Activated T-cell treated with anti-CD3 and anti-CD28 coated beads, Interleukin-2, amount 50 U/mL, for 4 hours (primary cell): ENCODE measurements around the gene NUP210. TPM values are rescaled to one million over a fixed set of nuclear protein-coding genes. Genes with fewer than 3 reads are reported as not detected.

Source experiments
- ATAC-seq, 2 donors: fragments of 200-7000 bp; cut with Tn5 transposase; one replicate each; pipeline ENCODE4 v1.10.0; 2021
- DNase-seq: peaks from one replicate; pipeline ENCODE4 v3.0.0-alpha.2; 2020
- H3K27me3 Mint-ChIP-seq: one replicate; pipeline ENCODE4 v1.8.0; 2021; ENCODE audit warnings: low read depth, mixed read lengths
- H3K36me3 Mint-ChIP-seq: one replicate; pipeline ENCODE4 v1.8.0; 2022; ENCODE audit warnings: mixed read lengths; ENCODE audit not compliant: insufficient read depth
- H3K4me1 Mint-ChIP-seq: one replicate; pipeline ENCODE4 v1.8.0; 2021; ENCODE audit warnings: low read depth, mixed read lengths
- H3K4me3 Mint-ChIP-seq: one replicate; pipeline ENCODE4 v1.8.0; 2021; ENCODE audit warnings: mild to moderate bottlenecking, moderate library complexity, mixed read lengths
- H3K9me3 Mint-ChIP-seq: one replicate; pipeline ENCODE4 v1.8.0; 2021; ENCODE audit warnings: mixed read lengths
- total RNA-seq, 3 donors: library from RNA; stranded (reverse); gene quantifications; one replicate each; pipeline ENCODE4 v1.2.1, GENCODE V29; 2021

Gene NUP210
- total RNA-seq, 3 donors from 2014 or later = 80.3 to 83.4 (median 82.0) TPM

GRCh38 chr3:13424141-13424844, 4.2 kb upstream of the NUP210 start:
- Mint-ChIP-seq H3K27me3 (no peaks in the 10 kb centered on the region), H3K4me1 (peaks cover 51% of the 10 kb centered on the region), H3K36me3 (no peaks in the 10 kb centered on the region), H3K4me3 (no peak overlapping the region), H3K9me3 (no peaks in the 10 kb centered on the region)
- DNase-seq = no peak
- ATAC-seq = no peak

- H3K27me3 Mint-ChIP-seq = no peaks in the 10 kb centered on the region
- peaks cover 5% of the 10 kb centered on the region for H3K36me3 Mint-ChIP-seq
- H3K9me3 Mint-ChIP-seq = no peaks in the 10 kb centered on the region
- ATAC-seq = peak; percentile 67 to 74
- peak; percentile 66 for DNase-seq
- peaks cover 64% of the 10 kb centered on the region for H3K4me1 Mint-ChIP-seq
- H3K4me3 Mint-ChIP-seq = peak overlapping the region; percentile 99
These were observed 976 bp upstream of the NUP210 start for GRCh38 chr3:13420831-13421765.

DNA sequence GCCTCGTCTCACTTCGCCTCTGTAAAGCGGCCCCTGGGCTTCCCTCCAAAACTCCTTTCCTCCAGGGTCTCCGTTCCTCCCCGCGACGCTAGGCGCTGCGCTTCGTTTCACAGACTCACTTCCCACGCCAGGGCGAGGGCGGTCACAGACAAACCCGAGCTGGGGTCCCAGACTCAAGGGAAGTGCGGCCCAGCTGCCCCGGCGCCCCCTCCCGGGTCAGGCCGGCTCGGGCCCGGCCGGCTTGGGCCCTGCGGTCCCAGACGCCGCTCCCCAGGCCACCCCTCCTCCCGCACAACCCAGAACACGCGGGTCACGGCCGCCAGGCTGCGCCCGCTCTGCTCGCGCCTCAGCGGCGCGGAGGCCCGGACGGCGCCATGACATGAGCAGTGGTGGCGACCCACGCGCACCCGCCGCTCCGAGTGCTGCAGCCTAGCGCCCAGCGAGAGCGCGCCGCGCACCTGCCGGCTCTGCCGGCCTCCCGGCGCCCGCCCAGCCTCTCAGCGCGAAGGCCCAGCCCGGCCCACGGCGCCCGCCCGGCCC, 547 bp downstream of the NUP210 start:
- ATAC-seq = peak; percentile 63 to 67
- peak; percentile 60 for DNase-seq
- H3K36me3 Mint-ChIP-seq = peaks cover 7% of the 10 kb centered on the region
- no peaks in the 10 kb centered on the region for H3K27me3 Mint-ChIP-seq
- peak overlapping the region; percentile 89 for H3K4me3 Mint-ChIP-seq
- H3K4me1 Mint-ChIP-seq = peaks cover 66% of the 10 kb centered on the region
- H3K9me3 Mint-ChIP-seq = no peaks in the 10 kb centered on the region

DNA sequence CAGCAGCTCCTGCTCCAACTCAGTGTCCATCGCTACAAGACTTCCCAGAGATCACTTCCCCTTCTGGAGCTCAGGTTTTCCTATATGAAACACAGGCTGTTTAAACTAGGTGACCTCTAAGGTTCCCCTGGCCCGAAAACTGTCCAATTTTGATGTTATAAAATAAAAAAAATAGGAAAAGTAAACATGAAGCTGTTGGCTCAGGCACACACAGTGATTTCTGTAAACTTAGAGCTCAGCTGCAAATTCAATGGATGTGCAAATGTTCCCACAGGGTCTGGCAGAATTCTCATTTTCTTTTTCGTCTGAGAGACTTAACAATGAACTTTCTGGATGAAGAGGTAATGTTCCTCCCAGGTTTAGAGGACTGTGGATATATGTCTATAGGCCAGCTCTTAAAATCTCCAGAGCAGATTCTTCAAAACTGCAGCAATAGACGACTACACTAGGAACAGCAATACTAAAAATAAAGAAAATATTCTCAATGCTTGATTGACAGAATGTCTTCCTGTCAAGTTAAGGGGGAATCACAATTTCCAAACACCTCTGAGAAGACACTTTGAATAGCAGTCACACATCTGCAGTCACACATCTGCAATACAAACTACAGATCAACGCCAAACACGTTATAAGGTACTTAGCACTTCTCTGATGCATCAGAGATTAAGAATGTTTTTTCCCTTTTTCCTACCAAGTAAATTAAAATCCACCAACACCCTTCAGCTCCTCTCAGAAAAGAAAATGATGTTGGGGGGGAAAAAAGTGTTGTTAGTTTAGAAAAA, 2.8 kb downstream of the NUP210 start:
- DNase-seq (no peak), ATAC-seq (no peak)
- H3K27me3 Mint-ChIP-seq = no peaks in the 10 kb centered on the region
- no peaks in the 10 kb centered on the region for H3K9me3 Mint-ChIP-seq
- peak overlapping the region; percentile 89 for H3K4me3 Mint-ChIP-seq
- H3K4me1 Mint-ChIP-seq = peaks cover 82% of the 10 kb centered on the region
- H3K36me3 Mint-ChIP-seq = peaks cover 10% of the 10 kb centered on the region

GRCh38 chr3:13415997-13416793, 3.9 kb downstream of the NUP210 start:
- DNase-seq (no peak), ATAC-seq (no peak)
- Mint-ChIP-seq H3K4me1 (peaks cover 73% of the 10 kb centered on the region), H3K36me3 (peaks cover 10% of the 10 kb centered on the region), H3K27me3 (no peaks in the 10 kb centered on the region), H3K4me3 (peak overlapping the region; percentile 66), H3K9me3 (no peaks in the 10 kb centered on the region)

- Mint-ChIP-seq H3K36me3 (peaks cover 10% of the 10 kb centered on the region), H3K27me3 (no peaks in the 10 kb centered on the region), H3K4me3 (peak overlapping the region; percentile 73), H3K4me1 (peaks cover 67% of the 10 kb centered on the region), H3K9me3 (no peaks in the 10 kb centered on the region)
- DNase-seq = no peak
- no peak for ATAC-seq
These were observed 4.7 kb downstream of the NUP210 start for GRCh38 chr3:13415236-13415986.

- Mint-ChIP-seq H3K4me1 (peaks cover 67% of the 10 kb centered on the region), H3K9me3 (no peaks in the 10 kb centered on the region), H3K27me3 (no peaks in the 10 kb centered on the region), H3K36me3 (peaks cover 10% of the 10 kb centered on the region), H3K4me3 (peak overlapping the region; percentile 73)
- peak; percentile 48 for DNase-seq
- ATAC-seq = peak; percentile 82 to 85
These were observed 5.9 kb downstream of the NUP210 start for GRCh38 chr3:13414040-13414729.

DNA sequence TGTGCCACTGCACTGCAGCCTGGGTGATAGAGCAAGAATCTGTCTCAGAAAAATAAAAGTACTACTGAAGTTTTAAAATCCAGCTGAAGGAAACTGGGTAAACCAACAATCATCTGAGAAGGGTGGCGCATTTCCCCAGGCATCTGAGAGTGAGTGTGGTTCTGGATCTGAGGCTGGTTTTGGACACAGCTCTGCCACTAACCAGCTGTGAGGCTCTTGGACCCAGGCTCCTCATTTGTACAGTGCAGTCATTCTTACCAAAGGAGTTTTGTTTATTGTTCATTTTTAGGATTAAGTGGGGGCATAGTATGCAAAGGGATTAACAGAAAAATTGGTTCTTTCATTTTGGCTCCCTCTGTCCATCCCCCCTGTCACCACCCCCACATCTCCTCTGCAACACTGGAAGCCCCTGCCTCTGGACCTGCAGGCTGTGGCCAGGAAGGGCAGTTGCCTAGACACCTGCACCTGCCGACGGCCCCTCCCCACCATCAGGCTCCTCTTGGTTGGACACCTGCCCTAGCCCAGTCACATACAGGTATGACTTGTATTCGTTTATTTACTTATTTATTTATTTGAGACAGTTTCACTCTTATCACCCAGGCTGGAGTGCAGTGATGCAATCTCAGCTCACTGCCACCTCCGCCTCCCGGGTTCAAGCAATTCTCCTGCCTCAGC, 8.8 kb downstream of the NUP210 start:
- ATAC-seq (no peak), DNase-seq (no peak)
- peaks cover 7% of the 10 kb centered on the region for H3K9me3 Mint-ChIP-seq
- H3K36me3 Mint-ChIP-seq = peaks cover 15% of the 10 kb centered on the region
- H3K4me1 Mint-ChIP-seq = peaks cover 52% of the 10 kb centered on the region
- H3K4me3 Mint-ChIP-seq = no peak overlapping the region
- no peaks in the 10 kb centered on the region for H3K27me3 Mint-ChIP-seq

- H3K9me3 Mint-ChIP-seq = peaks cover 7% of the 10 kb centered on the region
- ATAC-seq = no peak
- no peak overlapping the region for H3K4me3 Mint-ChIP-seq
- peaks cover 47% of the 10 kb centered on the region for H3K4me1 Mint-ChIP-seq
- no peak for DNase-seq
- H3K27me3 Mint-ChIP-seq = no peaks in the 10 kb centered on the region
- peaks cover 15% of the 10 kb centered on the region for H3K36me3 Mint-ChIP-seq
These were observed 11.2 kb downstream of the NUP210 start for GRCh38 chr3:13408890-13409289.

- Mint-ChIP-seq H3K4me3 (no peak overlapping the region), H3K4me1 (peaks cover 38% of the 10 kb centered on the region), H3K36me3 (peaks cover 15% of the 10 kb centered on the region), H3K9me3 (peaks cover 7% of the 10 kb centered on the region), H3K27me3 (no peaks in the 10 kb centered on the region)
- ATAC-seq (no peak), DNase-seq (no peak)
These were observed 12.2 kb downstream of the NUP210 start for GRCh38 chr3:13407926-13408325.

- peaks cover 15% of the 10 kb centered on the region for H3K36me3 Mint-ChIP-seq
- peaks cover 38% of the 10 kb centered on the region for H3K4me1 Mint-ChIP-seq
- no peak overlapping the region for H3K4me3 Mint-ChIP-seq
- ATAC-seq (no peak), DNase-seq (no peak)
- H3K9me3 Mint-ChIP-seq = peaks cover 7% of the 10 kb centered on the region
- no peaks in the 10 kb centered on the region for H3K27me3 Mint-ChIP-seq
These were observed 12.6 kb downstream of the NUP210 start for GRCh38 chr3:13407475-13407874.

DNA sequence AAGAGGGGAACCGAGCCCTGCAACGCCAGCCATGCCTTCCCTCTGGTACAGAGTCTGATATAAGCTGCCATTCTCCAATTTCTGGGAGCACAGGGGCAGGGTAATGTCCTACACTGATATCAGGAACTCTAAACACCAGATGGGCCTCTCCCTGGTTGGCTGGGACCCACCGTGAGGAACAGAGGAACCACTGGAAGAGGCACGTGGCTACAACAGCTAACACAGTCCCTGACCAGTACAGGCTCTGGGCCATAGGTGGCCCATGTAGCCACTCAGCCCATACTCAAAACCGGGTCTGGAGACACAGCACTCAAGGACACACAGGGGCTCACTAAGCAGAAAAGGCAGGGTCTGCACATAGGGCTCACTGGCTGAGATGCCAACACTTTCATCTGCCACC, 13.9 kb downstream of the NUP210 start:
- ATAC-seq = no peak
- Mint-ChIP-seq H3K27me3 (no peaks in the 10 kb centered on the region), H3K9me3 (peaks cover 7% of the 10 kb centered on the region), H3K36me3 (peaks cover 18% of the 10 kb centered on the region), H3K4me3 (no peak overlapping the region), H3K4me1 (peaks cover 42% of the 10 kb centered on the region)
- DNase-seq = no peak
